Fibroblast of the aortic adventitia (primary cell): ENCODE measurements around the gene ZNF534. TPM values are rescaled to one million over a fixed set of nuclear protein-coding genes. Genes with fewer than 3 reads are reported as not detected.

Experiments
- small RNA-seq: library from RNA; depleted of rRNA; stranded (forward); fragments of <200 nt; gene quantifications from one replicate; pipeline ENCODE3, GENCODE V24; 2012
- total RNA-seq: library from RNA; depleted of rRNA; stranded (reverse); fragments of >200 nt; gene quantifications from 2 replicates; pipeline ENCODE4 v1.2.3, GENCODE V29; 2012; ENCODE audit warnings: low replicate concordance

The ZNF534 gene
- total RNA-seq, 1 donor, result not detected

Small RNA genes within 50 kb of the gene (small RNA-seq; reads per million reads assigned to genes)
- not detected for gene AC010332.1

Other genes starting within 250 kb of the ZNF534 start
- gene PPP2R1A, start 239.1 kb upstream of the ZNF534 start, total RNA-seq, result 176 and 187 TPM in 2 replicates
- 12.8 and 13.9 TPM in 2 replicates for gene ZNF766, start 159.6 kb upstream of the ZNF534 start, total RNA-seq
- 4.0 and 13.2 TPM in 2 replicates for gene ZNF480, start 132.0 kb upstream of the ZNF534 start, total RNA-seq
- gene ZNF610, start 92.9 kb upstream of the ZNF534 start, total RNA-seq, result 1.7 and 2.3 TPM in 2 replicates
- gene ZNF880, start 59.2 kb upstream of the ZNF534 start, total RNA-seq, result 15.2 and 27.3 TPM in 2 replicates
- gene ZNF528, start 31.3 kb upstream of the ZNF534 start, total RNA-seq, result 42.5 and 72.3 TPM in 2 replicates
- gene ZNF578, start 24.4 kb downstream of the ZNF534 start, total RNA-seq, result 2.6 and 3.5 TPM in 2 replicates
- 13.4 and 23.6 TPM in 2 replicates for gene ZNF808, start 98.5 kb downstream of the ZNF534 start, total RNA-seq
- gene ZNF701, start 141.1 kb downstream of the ZNF534 start, total RNA-seq, result 8.4 and 12.6 TPM in 2 replicates
- gene ZNF83, start 209.2 kb downstream of the ZNF534 start, total RNA-seq, result 52.1 and 68.3 TPM in 2 replicates